Measurements from ENCODE around the gene GDNF.
"Not testable (repeated sequence)": the region's sequence is repeated elsewhere in the genome, so short reads cannot be mapped to it uniquely, and the experiment has no call there.

The GDNF gene

GRCh38 chr5:37803487-37803886, 36.4 kb downstream of the GDNF start:
- no peak overlapping the region for H3K4me3 ChIP-seq (ENCODE audit: low read depth, low read length)
- no peak for DNase-seq (ENCODE audit: low read depth)
- TF ChIP-seq CTCF (IDR thresholded peaks at IDR 0.05; ENCODE audit: control insufficient read depth, extremely low read depth, insufficient read depth): no peak

GRCh38 chr5:37801521-37801920, 38.3 kb downstream of the GDNF start:
- no peak for TF ChIP-seq CTCF (IDR thresholded peaks at IDR 0.05; ENCODE audit: control insufficient read depth, extremely low read depth, insufficient read depth)

GRCh38 chr5:37799865-37800421, 39.9 kb downstream of the GDNF start:
- peak; percentile 19 for DNase-seq (ENCODE audit: low read depth)
- no peak for TF ChIP-seq CTCF (IDR thresholded peaks at IDR 0.05; ENCODE audit: control insufficient read depth, extremely low read depth, insufficient read depth)
- no peak overlapping the region for H3K4me3 ChIP-seq (ENCODE audit: low read depth, low read length)

More at GRCh38 chr5:37801521-37801920, 38.3 kb downstream of the GDNF start:
- no peak overlapping the region for H3K4me3 ChIP-seq (ENCODE audit: low read depth, low read length)
- peak; percentile 6 for DNase-seq (ENCODE audit: low read depth)

GRCh38 chr5:37796435-37796834, 43.4 kb downstream of the GDNF start:
- DNase-seq (ENCODE audit: low read depth); H3K4me3 ChIP-seq (ENCODE audit: low read depth, low read length): not testable (repeated sequence)

- not testable (repeated sequence) for DNase-seq (ENCODE audit: low read depth); H3K4me3 ChIP-seq (ENCODE audit: low read depth, low read length)
These were observed 44.5 kb downstream of the GDNF start for GRCh38 chr5:37795292-37795691.

- no peak for TF ChIP-seq CTCF (IDR thresholded peaks at IDR 0.05; ENCODE audit: control insufficient read depth, extremely low read depth, insufficient read depth)
- H3K4me3 ChIP-seq (ENCODE audit: low read depth, low read length): no peak overlapping the region
- DNase-seq (ENCODE audit: low read depth): no peak
These were observed 46.7 kb downstream of the GDNF start for GRCh38 chr5:37792975-37793631.

- no peak for DNase-seq (ENCODE audit: low read depth)
- TF ChIP-seq CTCF (IDR thresholded peaks at IDR 0.05; ENCODE audit: control insufficient read depth, extremely low read depth, insufficient read depth): no peak
- no peak overlapping the region for H3K4me3 ChIP-seq (ENCODE audit: low read depth, low read length)
These were observed 48.5 kb downstream of the GDNF start for GRCh38 chr5:37791321-37791720.

- TF ChIP-seq CTCF (IDR thresholded peaks at IDR 0.05; ENCODE audit: control insufficient read depth, extremely low read depth, insufficient read depth): no peak
- no peak overlapping the region for H3K4me3 ChIP-seq (ENCODE audit: low read depth, low read length)
- no peak for DNase-seq (ENCODE audit: low read depth)
These were observed 49.9 kb downstream of the GDNF start for GRCh38 chr5:37789991-37790390.

Data from LNCaP clone FGC (cell line).